Stimulated activated CD8-positive, alpha-beta memory T cell treated with anti-CD3 and anti-CD28 coated beads, Interleukin-4, amount 100 ng/mL, for 48 hours (primary cell): Measurements from ENCODE around the gene ATG4D.
A peak's percentile ranks its signal among the peaks of the same experiment; 100 is the strongest.

Experiments
- DNase-seq: peaks from one replicate; pipeline ENCODE4 v3.0.0-alpha.2; 2020

Gene ATG4D

GRCh38 chr19:10582091-10582490, 38.4 kb downstream of the ATG4D start:
- no peak for DNase-seq

- DNase-seq, result no peak
These were observed 39.5 kb downstream of the ATG4D start for GRCh38 chr19:10583036-10583776.

GRCh38 chr19:10586396-10586795, 42.7 kb downstream of the ATG4D start:
- DNase-seq, result no peak

DNA sequence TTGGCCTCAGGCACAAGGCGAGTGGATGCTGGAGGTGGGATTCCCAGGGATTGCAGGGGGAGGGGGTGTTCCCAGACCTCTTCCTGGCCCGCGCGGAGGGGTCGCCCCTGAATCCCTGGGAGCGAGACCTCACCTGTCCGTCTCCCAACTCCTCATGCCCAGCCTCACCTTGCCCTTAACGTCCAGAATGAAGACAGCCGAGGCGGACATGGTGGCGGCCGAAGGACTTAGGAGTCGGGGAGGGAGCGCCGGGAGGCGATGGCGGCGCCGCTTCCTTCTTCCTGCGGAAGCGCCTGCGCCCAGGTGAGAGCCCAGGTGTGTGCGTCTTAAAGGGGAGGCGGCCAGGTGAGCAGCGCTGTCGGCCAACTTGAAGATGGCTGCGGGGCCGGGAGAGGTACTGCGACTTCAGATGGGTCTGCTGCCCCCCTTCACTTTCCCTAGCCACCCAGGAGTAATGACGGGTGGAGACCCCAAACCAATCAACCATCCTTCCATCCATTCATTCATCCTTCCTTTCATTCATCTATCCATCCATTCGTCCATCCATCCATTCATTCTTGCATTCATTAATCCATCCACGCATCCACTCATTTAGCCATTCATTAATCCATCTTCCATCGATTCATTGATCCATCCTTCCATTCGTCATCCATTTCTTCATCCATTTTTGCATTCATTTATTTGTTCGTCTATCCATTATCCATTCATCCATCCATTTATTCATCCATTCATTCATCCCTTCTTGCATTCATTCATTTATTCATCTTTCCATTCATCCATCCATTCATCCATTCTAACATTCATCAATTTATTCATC, 43.5 kb downstream of the ATG4D start, which contains the start of gene AP1M2:
Gene AP1M2, minus strand, starts transcription at position 291 of the 817 bp plus-strand sequence. Its CDS starts 81 bp downstream, at position 210.
- no peak for DNase-seq

- no peak for DNase-seq
These were observed 44.1 kb downstream of the ATG4D start for GRCh38 chr19:10587839-10588150.

GRCh38 chr19:10593148-10593547, 49.4 kb downstream of the ATG4D start:
- DNase-seq, result no peak

GRCh38 chr19:10593820-10594637, 50.3 kb downstream of the ATG4D start:
- no peak for DNase-seq

DNA sequence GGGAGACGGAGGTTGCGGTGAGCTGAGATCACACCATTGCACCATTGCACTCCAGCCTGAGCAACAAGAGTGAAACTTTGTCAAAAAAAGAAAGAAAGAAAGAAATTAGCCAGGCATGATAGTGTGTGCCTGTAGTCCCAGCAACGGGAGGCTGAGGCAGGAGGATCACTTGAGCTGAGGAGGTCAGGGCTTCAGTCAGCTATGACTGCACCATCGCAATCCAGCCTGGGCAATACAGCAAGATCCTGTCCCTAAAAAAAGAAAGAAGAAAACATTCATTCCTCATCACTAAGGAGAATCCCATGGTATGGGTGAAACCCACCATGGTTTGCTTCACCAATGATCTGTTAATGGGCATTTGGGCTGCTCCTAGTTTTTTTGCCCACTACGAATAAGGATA, 56.4 kb downstream of the ATG4D start:
- DNase-seq, result no peak

GRCh38 chr19:10601999-10602329, 58.3 kb downstream of the ATG4D start:
- no peak for DNase-seq

GRCh38 chr19:10602330-10603083, 58.8 kb downstream of the ATG4D start:
- DNase-seq, result peak; percentile 92
